ENCODE results near the gene MRPL19.

MRPL19 gene

GRCh38 chr2:75722687-75723086 is 76.1 kb downstream of the MRPL19 start:
- Mint-ChIP-seq H3K9me3 (peaks cover 9% of the 10 kb centered on the region), H3K4me3 (no peak overlapping the region), H3K4me1 (no peaks in the 10 kb centered on the region), H3K36me3 (peaks cover 2% of the 10 kb centered on the region), H3K27me3 (peaks cover 18% of the 10 kb centered on the region), H3K27ac (no peak overlapping the region)

- H3K36me3 Mint-ChIP-seq: no peaks in the 10 kb centered on the region
- H3K27ac Mint-ChIP-seq: no peak overlapping the region
- no peaks in the 10 kb centered on the region for H3K9me3 Mint-ChIP-seq
- peaks cover 5% of the 10 kb centered on the region for H3K27me3 Mint-ChIP-seq
- no peaks in the 10 kb centered on the region for H3K4me1 Mint-ChIP-seq
- H3K4me3 Mint-ChIP-seq: no peak overlapping the region
These were observed 82.2 kb downstream of the MRPL19 start for GRCh38 chr2:75728614-75729419.

GRCh38 chr2:75729861-75730260 is 83.3 kb downstream of the MRPL19 start:
- Mint-ChIP-seq H3K36me3 (no peaks in the 10 kb centered on the region), H3K27me3 (peaks cover 6% of the 10 kb centered on the region)

GRCh38 chr2:75736276-75736675 is 89.7 kb downstream of the MRPL19 start:
- H3K27me3 Mint-ChIP-seq: peaks cover 17% of the 10 kb centered on the region
- no peak overlapping the region for H3K27ac Mint-ChIP-seq
- H3K36me3 Mint-ChIP-seq: no peaks in the 10 kb centered on the region
- H3K4me1 Mint-ChIP-seq: no peaks in the 10 kb centered on the region
- H3K4me3 Mint-ChIP-seq: no peak overlapping the region
- H3K9me3 Mint-ChIP-seq: no peaks in the 10 kb centered on the region

More at GRCh38 chr2:75729861-75730260, 83.3 kb downstream of the MRPL19 start:
- Mint-ChIP-seq H3K27ac (no peak overlapping the region), H3K9me3 (no peaks in the 10 kb centered on the region), H3K4me1 (no peaks in the 10 kb centered on the region), H3K4me3 (no peak overlapping the region)

GRCh38 chr2:75737961-75738360 is 91.4 kb downstream of the MRPL19 start:
- H3K9me3 Mint-ChIP-seq: peaks cover 3% of the 10 kb centered on the region
- H3K4me3 Mint-ChIP-seq: no peak overlapping the region
- H3K4me1 Mint-ChIP-seq: no peaks in the 10 kb centered on the region
- no peak overlapping the region for H3K27ac Mint-ChIP-seq
- peaks cover 20% of the 10 kb centered on the region for H3K27me3 Mint-ChIP-seq
- H3K36me3 Mint-ChIP-seq: no peaks in the 10 kb centered on the region

All from activated naive CD4-positive, alpha-beta T cell treated with anti-CD3 and anti-CD28 coated beads, Interleukin-2, amount 50 U/mL, for 24 hours (primary cell).